Mesendoderm (in vitro differentiated cells): ENCODE measurements around the gene DOCK11.
A peak's percentile ranks its signal among the peaks of the same experiment; 100 is the strongest.

Experiments used
- DNase-seq: peaks from one replicate; pipeline ENCODE4 v3.0.0; 2013
- H2AK5ac ChIP-seq: 2 replicates; pipeline ENCODE4 v1.6.1; 2013; ENCODE audit warnings: low read length, inconsistent platforms
- H2BK120ac ChIP-seq: 2 replicates; pipeline ENCODE4 v1.6.1; 2013; ENCODE audit warnings: low read depth, mild to moderate bottlenecking, low read length, moderate library complexity, mixed read lengths
- H2BK15ac ChIP-seq: replicated peaks from 2 replicates; pipeline ENCODE4 v1.6.1; 2013; ENCODE audit warnings: low read depth, mild to moderate bottlenecking, moderate library complexity
- H2BK5ac ChIP-seq: 2 replicates; pipeline ENCODE4 v1.6.1; 2013; ENCODE audit warnings: low read length, inconsistent platforms
- H3K18ac ChIP-seq: 2 replicates; pipeline ENCODE4 v1.6.1; 2013; ENCODE audit warnings: mild to moderate bottlenecking, low read length, mixed read lengths
- H3K23ac ChIP-seq: one replicate; pipeline ENCODE4 v1.6.1; 2013; ENCODE audit warnings: low read length
- H3K27ac ChIP-seq: 2 replicates; pipeline ENCODE4 v1.5.1; 2013; ENCODE audit warnings: low read depth, mild to moderate bottlenecking, inconsistent platforms, low read length, moderate library complexity
- H3K27me3 ChIP-seq: 2 replicates; pipeline ENCODE4 v1.6.1; 2013; ENCODE audit warnings: low read length, control low read depth, mild to moderate bottlenecking, inconsistent platforms; ENCODE audit not compliant: insufficient read depth, poor library complexity
- H3K36me3 ChIP-seq: 2 replicates; pipeline ENCODE4 v1.6.1; 2013; ENCODE audit warnings: low read length, inconsistent platforms; ENCODE audit not compliant: control insufficient read depth, insufficient read depth
- H3K4ac ChIP-seq: one replicate; pipeline ENCODE4 v1.6.1; 2013; ENCODE audit warnings: low read depth, mild to moderate bottlenecking, low read length, moderate library complexity
- H3K4me1 ChIP-seq: 2 replicates; pipeline ENCODE4 v1.6.1; 2013; ENCODE audit warnings: low read depth, low read length, inconsistent platforms; ENCODE audit not compliant: control insufficient read depth
- H3K4me2 ChIP-seq: 2 replicates; pipeline ENCODE4 v1.6.1; 2013; ENCODE audit warnings: low read length
- H3K4me3 ChIP-seq: 2 replicates; pipeline ENCODE4 v1.5.1; 2013; ENCODE audit warnings: mild to moderate bottlenecking, low read length
- H3K56ac ChIP-seq: one replicate; pipeline ENCODE4 v1.6.1; 2013; ENCODE audit warnings: low read length
- H3K79me1 ChIP-seq: 2 replicates; pipeline ENCODE4 v1.6.1; 2013; ENCODE audit warnings: low read length, inconsistent platforms
- H3K79me2 ChIP-seq: 2 replicates; pipeline ENCODE4 v1.6.1; 2013; ENCODE audit warnings: mild to moderate bottlenecking, low read length; ENCODE audit not compliant: control insufficient read depth, insufficient read depth
- H3K9ac ChIP-seq: 2 replicates; pipeline ENCODE4 v1.6.1; 2013; ENCODE audit warnings: low read length, inconsistent platforms
- H4K5ac ChIP-seq: one replicate; pipeline ENCODE4 v1.6.1; 2013; ENCODE audit warnings: low read length
- H4K8ac ChIP-seq: one replicate; pipeline ENCODE4 v1.6.1; 2013; ENCODE audit warnings: low read depth, mild to moderate bottlenecking, control low read depth, low read length, moderate library complexity
- WGBS: extraction: QIAGEN DNeasy Blood & Tissue Kit; methylation state at CpG from one replicate; pipeline ENCODE4 v1.1.7; 2013; ENCODE audit warnings: low lambda C conversion rate, missing lambda C conversion rate; ENCODE audit not compliant: insufficient coverage; ENCODE audit errors: extremely low coverage; 5-methylcytosine and 5-hydroxymethylcytosine counted together

DOCK11 gene

DNA sequence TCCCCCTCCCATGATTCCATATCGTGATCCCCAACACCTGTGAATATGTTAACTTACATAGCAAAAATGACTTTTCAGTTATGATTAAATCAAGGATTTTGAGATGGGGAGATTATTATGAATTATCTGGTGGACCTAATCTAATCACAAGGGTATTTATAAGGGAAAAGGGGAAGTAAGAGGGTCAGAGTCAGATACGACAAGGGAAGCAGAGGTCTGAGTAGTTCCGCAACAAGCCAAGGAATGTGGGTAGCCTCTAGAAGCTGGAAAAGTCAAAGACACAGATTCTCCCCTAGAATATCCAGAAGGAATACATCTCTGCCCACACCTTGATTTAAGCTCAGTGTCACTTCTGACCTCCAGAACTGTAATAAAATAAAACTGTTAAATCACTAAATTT, 230.8 kb downstream of the DOCK11 start:
- Histone ChIP-seq H3K4me1 (peaks cover 4% of the 10 kb centered on the region), H2BK120ac (no peak overlapping the region), H4K5ac (no peak overlapping the region), H3K18ac (no peak overlapping the region), H3K4me2 (no peak overlapping the region), H3K79me2 (no peaks in the 10 kb centered on the region), H3K4me3 (no peak overlapping the region), H3K27me3 (no peaks in the 10 kb centered on the region), H2BK15ac (no peak overlapping the region), H3K79me1 (no peaks in the 10 kb centered on the region), H4K8ac (no peak overlapping the region), H3K23ac (no peak overlapping the region), H3K36me3 (no peaks in the 10 kb centered on the region), H2BK5ac (no peak overlapping the region), H3K4ac (no peak overlapping the region), H2AK5ac (no peak overlapping the region), H3K9ac (no peak overlapping the region), H3K27ac (no peak overlapping the region), H3K56ac (peak overlapping the region; percentile 34)
- WGBS = no CpG with 5 or more reads among the region's 3 CpGs
- DNase-seq = no peak

- no CpG with 5 or more reads among the region's 56 CpGs for WGBS
- Histone ChIP-seq H4K5ac (no peak within 1 kb of the TSS), H3K18ac (peak within 1 kb of the TSS; percentile 88), H2AK5ac (no peak within 1 kb of the TSS), H4K8ac (no peak within 1 kb of the TSS), H3K4me1 (peaks cover 4% of the 10 kb centered on the region), H3K9ac (peak within 1 kb of the TSS; percentile 71), H2BK5ac (peak within 1 kb of the TSS; percentile 82), H3K27ac (peak within 1 kb of the TSS; percentile 34), H3K27me3 (no peaks in the 10 kb centered on the region), H3K4ac (peak within 1 kb of the TSS; percentile 52), H3K56ac (peak within 1 kb of the TSS; percentile 80), H3K23ac (no peak within 1 kb of the TSS), H3K4me2 (peak within 1 kb of the TSS; percentile 44), H3K79me1 (no peaks in the 10 kb centered on the region), H2BK15ac (peak within 1 kb of the TSS; percentile 94), H3K36me3 (no peaks in the 10 kb centered on the region), H2BK120ac (peak within 1 kb of the TSS; percentile 39), H3K79me2 (no peaks in the 10 kb centered on the region), H3K4me3 (peak within 1 kb of the TSS; percentile 37)
- DNase-seq = peak; percentile 94
These were observed 231.5 kb downstream of the DOCK11 start, which contains the start of gene IL13RA1 for GRCh38 chrX:118726887-118727685. TSS of gene IL13RA1 (plus strand) at chrX:118727606. CDS start at chrX:118727639, 33 bp downstream.

- H3K79me1 ChIP-seq = no peaks in the 10 kb centered on the region
- no peak overlapping the region for H3K23ac ChIP-seq
- peak overlapping the region; percentile 94 for H2BK15ac ChIP-seq
- peak overlapping the region; percentile 44 for H3K4me2 ChIP-seq
- peak overlapping the region; percentile 37 for H3K4me3 ChIP-seq
- peak overlapping the region; percentile 39 for H2BK120ac ChIP-seq
- no peak overlapping the region for H4K8ac ChIP-seq
- H3K56ac ChIP-seq = peak overlapping the region; percentile 80
- peak; percentile 18 for DNase-seq
- H3K36me3 ChIP-seq = no peaks in the 10 kb centered on the region
- peak overlapping the region; percentile 88 for H3K18ac ChIP-seq
- H3K4me1 ChIP-seq = peaks cover 4% of the 10 kb centered on the region
- no CpG with 5 or more reads among the region's 73 CpGs for WGBS
- no peak overlapping the region for H4K5ac ChIP-seq
- H2AK5ac ChIP-seq = no peak overlapping the region
- no peaks in the 10 kb centered on the region for H3K27me3 ChIP-seq
- H3K9ac ChIP-seq = peak overlapping the region; percentile 71
- peak overlapping the region; percentile 19 for H3K27ac ChIP-seq
- H3K79me2 ChIP-seq = no peaks in the 10 kb centered on the region
- no peak overlapping the region for H2BK5ac ChIP-seq
- peak overlapping the region; percentile 52 for H3K4ac ChIP-seq
These were observed 232.2 kb downstream of the DOCK11 start for GRCh38 chrX:118727686-118728339.

DNA sequence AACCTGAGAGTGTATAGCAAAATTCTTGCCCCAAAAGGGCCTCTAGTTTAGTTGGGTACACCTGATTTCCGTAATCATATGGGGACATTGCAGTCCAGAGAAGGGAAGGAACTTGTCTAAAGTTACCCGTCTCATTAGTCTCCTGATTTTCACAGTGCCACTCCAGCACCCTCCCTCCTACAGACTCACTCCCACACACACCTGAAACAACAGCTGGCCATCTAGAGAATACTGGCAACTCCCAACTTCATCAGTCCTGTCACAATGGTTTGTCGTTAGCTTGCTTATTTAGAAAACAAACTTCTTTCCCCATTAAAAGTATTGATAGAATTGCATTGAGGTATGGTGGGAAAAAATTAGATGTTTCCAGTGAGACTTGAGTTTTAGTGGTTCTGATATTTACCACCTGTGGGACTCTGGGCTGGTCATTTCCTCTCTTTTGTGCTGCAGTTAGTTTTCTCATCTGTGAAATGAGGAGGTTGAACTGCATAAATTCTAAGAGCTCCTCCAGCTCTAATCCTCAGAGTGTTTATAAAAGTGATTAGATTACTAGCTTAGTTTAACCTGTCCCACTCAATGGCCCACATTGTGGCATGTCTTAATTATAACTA, 233.5 kb downstream of the DOCK11 start:
- Histone ChIP-seq H3K23ac (no peak overlapping the region), H3K4me2 (no peak overlapping the region), H2AK5ac (no peak overlapping the region), H3K4me1 (peaks cover 4% of the 10 kb centered on the region), H3K27ac (no peak overlapping the region), H2BK15ac (no peak overlapping the region), H3K4me3 (no peak overlapping the region), H3K36me3 (no peaks in the 10 kb centered on the region), H3K27me3 (no peaks in the 10 kb centered on the region), H3K9ac (no peak overlapping the region), H2BK5ac (no peak overlapping the region), H3K79me1 (no peaks in the 10 kb centered on the region), H3K18ac (no peak overlapping the region), H4K8ac (no peak overlapping the region), H3K79me2 (no peaks in the 10 kb centered on the region), H3K56ac (no peak overlapping the region), H4K5ac (no peak overlapping the region), H2BK120ac (no peak overlapping the region), H3K4ac (no peak overlapping the region)
- DNase-seq = no peak
- WGBS = no CpG with 5 or more reads among the region's 3 CpGs

- Histone ChIP-seq H3K23ac (no peak overlapping the region), H3K36me3 (no peaks in the 10 kb centered on the region), H2AK5ac (no peak overlapping the region), H2BK5ac (no peak overlapping the region), H3K56ac (no peak overlapping the region), H3K4me3 (no peak overlapping the region), H3K79me2 (no peaks in the 10 kb centered on the region), H3K18ac (no peak overlapping the region), H3K27me3 (no peaks in the 10 kb centered on the region), H3K27ac (no peak overlapping the region), H3K4me1 (peaks cover 4% of the 10 kb centered on the region), H4K8ac (no peak overlapping the region), H3K9ac (no peak overlapping the region), H3K4ac (no peak overlapping the region), H2BK120ac (no peak overlapping the region), H4K5ac (no peak overlapping the region), H3K4me2 (no peak overlapping the region), H2BK15ac (no peak overlapping the region), H3K79me1 (no peaks in the 10 kb centered on the region)
- no CpG with 5 or more reads among the region's 4 CpGs for WGBS
- DNase-seq = peak; percentile 8
These were observed 235.1 kb downstream of the DOCK11 start for GRCh38 chrX:118730500-118731247.
